Neural crest cell (in vitro differentiated cells): ENCODE measurements around the gene GRIN2B. TPM values are rescaled to one million over a fixed set of nuclear protein-coding genes. Genes with fewer than 3 reads are reported as not detected.

Source experiments
- DNase-seq: peaks from one replicate; pipeline ENCODE4 v3.0.0; 2021; ENCODE audit warnings: low read depth, mixed read lengths, low spot score
- H3K27ac Mint-ChIP-seq: one replicate; pipeline ENCODE4 v1.8.0; 2021; ENCODE audit warnings: mild to moderate bottlenecking, mixed read lengths; ENCODE audit not compliant: unreplicated experiment
- H3K27me3 Mint-ChIP-seq: 2 replicates; pipeline ENCODE4 v1.8.0; 2021; ENCODE audit warnings: low read depth, mild to moderate bottlenecking, mixed read lengths
- H3K36me3 Mint-ChIP-seq: 2 replicates; pipeline ENCODE4 v1.8.0; 2021; ENCODE audit warnings: low read depth, mild to moderate bottlenecking, mixed read lengths
- H3K4me1 Mint-ChIP-seq: 2 replicates; pipeline ENCODE4 v1.8.0; 2021; ENCODE audit warnings: mixed read lengths
- H3K4me3 Mint-ChIP-seq: one replicate; pipeline ENCODE4 v1.8.0; 2021; ENCODE audit warnings: mild to moderate bottlenecking, mixed read lengths
- H3K9me3 Mint-ChIP-seq: 2 replicates; pipeline ENCODE4 v1.8.0; 2021; ENCODE audit warnings: mixed read lengths
- CTCF ChIP-seq: fragments of 200-600 bp; sonication (generic); conservative IDR thresholded peaks from 2 replicates; pipeline ENCODE4 v1.5.0; 2021; ENCODE audit warnings: antibody characterized with exemption, mild to moderate bottlenecking
- long read RNA-seq: library from polyadenylated mRNA; unstranded; transcript quantifications from one replicate; pipeline ENCODE4 v2.0.0, GENCODE V29; 2020
- total RNA-seq: library from RNA; stranded (reverse); gene quantifications from 2 replicates; pipeline ENCODE4 v1.2.1, GENCODE V29; 2021

The GRIN2B gene
- 1.0 and 1.1 TPM in 2 replicates for total RNA-seq
- long read RNA-seq, result 0 reads

DNA sequence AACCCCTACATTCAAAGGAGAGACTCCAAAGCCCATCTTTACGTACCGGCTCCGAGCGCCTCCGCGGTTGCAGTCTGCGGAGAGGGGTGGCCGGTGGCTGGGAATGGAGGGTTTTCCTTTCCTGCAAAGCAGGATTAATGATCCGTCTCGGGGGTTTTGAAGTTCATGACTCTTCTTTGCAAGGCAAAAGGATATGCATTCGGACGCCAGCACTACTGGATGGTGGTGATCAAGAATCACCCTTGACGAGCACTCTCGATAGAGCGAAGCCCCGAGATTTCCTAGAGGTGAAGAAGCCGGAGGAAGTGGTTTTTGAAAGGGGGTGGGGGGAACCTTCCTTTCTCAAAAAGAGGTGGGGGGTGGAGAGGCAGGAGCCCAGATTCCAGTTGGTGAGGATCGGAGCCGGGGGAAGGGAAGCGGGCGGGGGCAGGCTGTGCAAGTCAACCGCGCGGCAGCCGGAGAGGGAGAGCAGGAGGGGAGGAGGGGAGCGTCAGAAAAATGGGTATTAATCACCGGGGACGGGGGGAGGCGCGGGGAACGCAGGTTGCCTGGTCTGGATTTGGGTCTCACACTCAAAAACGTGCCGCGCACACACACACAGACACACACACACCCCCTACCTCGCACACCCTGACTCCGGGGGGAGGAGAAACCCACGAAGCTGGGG, at the start of gene GRIN2B:
TSS of gene GRIN2B (minus strand) at position 307 of the 667 bp plus-strand sequence. CDS start 115,394 bp downstream, outside the sequence.
- Mint-ChIP-seq H3K27me3 (peaks cover 87% of the 10 kb centered on the region), H3K36me3 (no peaks in the 10 kb centered on the region)

GRCh38 chr12:14026537-14026936, 45.1 kb upstream of the GRIN2B start:
- no peak overlapping the region for H3K27ac Mint-ChIP-seq

More for the DNA sequence above, at the start of gene GRIN2B:
- Mint-ChIP-seq H3K4me1 (peaks cover 15% of the 10 kb centered on the region), H3K4me3 (peak within 1 kb of the TSS; percentile 87), H3K27ac (no peak within 1 kb of the TSS), H3K9me3 (no peaks in the 10 kb centered on the region)
- TF ChIP-seq CTCF, result no peak
- peak; percentile 27 for DNase-seq

DNA sequence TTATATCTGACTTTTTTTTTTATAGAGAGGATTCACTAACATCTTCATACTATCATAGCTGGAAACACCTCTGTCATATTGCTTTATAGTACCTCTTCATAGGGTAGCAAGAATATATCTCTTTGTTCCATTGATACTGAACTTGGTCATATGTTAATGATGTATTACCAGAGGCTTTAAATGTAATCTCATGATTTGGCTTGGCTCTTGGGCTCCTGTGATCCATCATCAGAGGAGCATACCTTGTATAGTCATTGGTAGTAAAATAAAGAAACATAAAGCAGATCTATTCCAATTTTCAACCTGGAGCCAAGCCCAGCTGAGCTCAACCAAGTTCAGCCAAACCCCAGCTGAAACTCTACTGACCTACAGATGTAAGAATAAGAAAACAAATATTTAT, 43.2 kb upstream of the GRIN2B start:
- Mint-ChIP-seq H3K4me3 (no peak overlapping the region), H3K4me1 (peaks cover 5% of the 10 kb centered on the region), H3K27me3 (no peaks in the 10 kb centered on the region), H3K9me3 (peaks cover 4% of the 10 kb centered on the region), H3K36me3 (no peaks in the 10 kb centered on the region), H3K27ac (no peak overlapping the region)
- no peak for TF ChIP-seq CTCF
- DNase-seq, result no peak

More at GRCh38 chr12:14026537-14026936, 45.1 kb upstream of the GRIN2B start:
- Mint-ChIP-seq H3K36me3 (no peaks in the 10 kb centered on the region), H3K9me3 (peaks cover 4% of the 10 kb centered on the region), H3K4me3 (no peak overlapping the region), H3K4me1 (peaks cover 14% of the 10 kb centered on the region), H3K27me3 (no peaks in the 10 kb centered on the region)
- no peak for DNase-seq
- TF ChIP-seq CTCF, result no peak

DNA sequence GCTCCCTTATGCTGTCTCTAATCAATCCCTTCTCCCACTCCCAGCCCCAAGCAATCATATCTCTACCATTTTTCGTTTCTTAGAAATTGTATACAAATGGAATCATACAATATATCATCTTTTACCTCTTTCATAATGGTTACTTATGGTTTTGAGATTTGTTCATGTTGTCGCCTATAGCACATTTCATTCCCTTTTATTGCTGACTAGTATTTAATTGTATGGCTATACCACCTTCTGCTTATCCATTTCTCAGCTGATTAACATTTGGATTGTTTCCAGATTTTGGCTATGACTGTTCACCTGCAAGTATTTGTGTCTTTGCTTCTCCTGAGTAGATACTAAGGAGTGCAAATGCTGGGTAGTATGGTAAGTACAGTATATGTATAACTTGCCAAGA, 36.7 kb upstream of the GRIN2B start:
- Mint-ChIP-seq H3K4me3 (no peak overlapping the region), H3K36me3 (no peaks in the 10 kb centered on the region), H3K27ac (no peak overlapping the region), H3K4me1 (no peaks in the 10 kb centered on the region), H3K27me3 (no peaks in the 10 kb centered on the region), H3K9me3 (no peaks in the 10 kb centered on the region)
- DNase-seq, result no peak
- TF ChIP-seq CTCF, result no peak

GRCh38 chr12:14010989-14011388, 29.6 kb upstream of the GRIN2B start:
- Mint-ChIP-seq H3K27ac (no peak overlapping the region), H3K9me3 (peaks cover 2% of the 10 kb centered on the region), H3K36me3 (no peaks in the 10 kb centered on the region), H3K4me1 (peaks cover 7% of the 10 kb centered on the region), H3K4me3 (no peak overlapping the region), H3K27me3 (no peaks in the 10 kb centered on the region)
- no peak for DNase-seq
- no peak for TF ChIP-seq CTCF
